HepG2 (cell line): ENCODE results near the gene C1orf159. TPM values are rescaled to one million over a fixed set of nuclear protein-coding genes. Genes with fewer than 3 reads are reported as not detected.

ENCODE experiments used
- AGO2 ChIP-seq: fragments of 200-400 bp; formaldehyde crosslinking; optimal IDR thresholded peaks from 2 replicates; pipeline ENCODE3; 2017; ENCODE audit warnings: mild to moderate bottlenecking, low read depth, low read length, moderate library complexity
- CHD2 ChIP-seq: IDR thresholded peaks from 2 replicates; pipeline ENCODE4 v1.6.1; 2011; ENCODE audit warnings: low read depth, low read length, improper control_type of control experiment
- GTF3A ChIP-seq: sonication (generic); formaldehyde crosslinking; conservative IDR thresholded peaks from 2 replicates; pipeline ENCODE4 v1.4.0; 2020; ENCODE audit warnings: mild to moderate bottlenecking, missing genetic modification reagents
- HDAC2 ChIP-seq: sonication (generic); formaldehyde crosslinking; IDR thresholded peaks from 2 replicates; pipeline ENCODE4 v1.4.0; 2020; ENCODE audit warnings: missing genetic modification reagents
- HOXA3 ChIP-seq: sonication (generic); formaldehyde crosslinking; IDR thresholded peaks from 2 replicates; pipeline ENCODE4 v1.5.0; 2020; ENCODE audit warnings: missing genetic modification reagents
- IKZF1 ChIP-seq: fragments of 450-650 bp; IDR thresholded peaks from 2 replicates; pipeline ENCODE4 v1.7.1; 2016
- MXI1 ChIP-seq: IDR thresholded peaks from 3 replicates; pipeline ENCODE4 v1.6.1; 2012; ENCODE audit warnings: low read depth, low read length, inconsistent platforms, borderline replicate concordance
- PHF8 ChIP-seq: sonication (generic); formaldehyde crosslinking; IDR thresholded peaks from 2 replicates; pipeline ENCODE4 v1.5.0; 2020; ENCODE audit warnings: missing genetic modification reagents
- PTBP1 ChIP-seq: fragments of 200-400 bp; formaldehyde crosslinking; IDR thresholded peaks from 2 replicates; pipeline ENCODE4 v1.6.1; 2018; ENCODE audit warnings: low read length, low read depth; ENCODE audit not compliant: poor library complexity, severe bottlenecking
- ZMYM4 ChIP-seq: sonication (generic); formaldehyde crosslinking; IDR thresholded peaks from 2 replicates; pipeline ENCODE4 v1.8.1; 2023; ENCODE audit warnings: mild to moderate bottlenecking, missing genetic modification reagents
- ZNF607 ChIP-seq: sonication (generic); formaldehyde crosslinking; IDR thresholded peaks from 2 replicates; pipeline ENCODE4 v1.5.1; 2020; ENCODE audit warnings: missing genetic modification reagents, mild to moderate bottlenecking, borderline replicate concordance
- ZNF674 ChIP-seq: sonication (generic); formaldehyde crosslinking; IDR thresholded peaks from 2 replicates; pipeline ENCODE4 v1.5.0; 2020; ENCODE audit warnings: low read depth, mild to moderate bottlenecking, missing genetic modification reagents
- ZNF773 ChIP-seq: sonication (generic); formaldehyde crosslinking; IDR thresholded peaks from 2 replicates; pipeline ENCODE4 v1.4.0; 2020; ENCODE audit warnings: missing genetic modification reagents, borderline replicate concordance
- polyA plus RNA-seq, 8 experiments: library from polyadenylated mRNA; depleted of rRNA in 3 of 8; stranded (reverse) in 7 of 8; unstranded in 1 of 8; fragments of >200 nt; fragmentation: Illumina TruSeq in 4 of 8; extraction: Trizol in 4 of 8; gene quantifications; 2 replicates each; pipeline versions ENCODE4 v1.2.1 to v1.2.3, GENCODE V29; 2011 to 2016; ENCODE audit warnings: low read depth in 4 of 8, missing spikeins in 1 of 8, mixed read lengths in 1 of 8; ENCODE audit not compliant: insufficient read depth in 1 of 8
- total RNA-seq, 5 experiments: library from RNA; depleted of rRNA; stranded (reverse); fragments of >200 nt; fragmentation: Illumina TruSeq; extraction: Trizol; gene quantifications; 2 replicates each; pipeline ENCODE4 v1.2.3, GENCODE V29; 2016; ENCODE audit warnings: low read depth in 1 of 5
- TF ChIP-seq, protein P1 (sequence below): sonication (generic); formaldehyde crosslinking; IDR thresholded peaks from 2 replicates; pipeline ENCODE4 v1.4.0; 2020; ENCODE audit warnings: mild to moderate bottlenecking, missing genetic modification reagents
- TF ChIP-seq, protein P2 (sequence below): sonication (generic); formaldehyde crosslinking; IDR thresholded peaks from 2 replicates; pipeline ENCODE4 v1.9.0; 2021; ENCODE audit warnings: missing genetic modification reagents, borderline replicate concordance
- TF ChIP-seq, protein P3 (sequence below): sonication (generic); formaldehyde crosslinking; IDR thresholded peaks from 2 replicates; pipeline ENCODE4 v1.5.1; 2020; ENCODE audit warnings: mild to moderate bottlenecking, missing genetic modification reagents, moderate library complexity
- TF ChIP-seq, protein P4 (sequence below): sonication (generic); formaldehyde crosslinking; IDR thresholded peaks from 2 replicates; pipeline ENCODE4 v1.5.0; 2020; ENCODE audit warnings: mild to moderate bottlenecking, missing genetic modification reagents, borderline replicate concordance
- TF ChIP-seq, protein P5 (sequence below): sonication (generic); formaldehyde crosslinking; IDR thresholded peaks from 2 replicates; pipeline ENCODE4 v1.5.0; 2020; ENCODE audit warnings: missing genetic modification reagents, mild to moderate bottlenecking, borderline replicate concordance

C1orf159 gene
- total and polyA plus RNA-seq, 2 of the 13 experiments (the other 11 are each of a cell fraction or from before 2014, with no cell fraction given) = 3.8 to 6.7 TPM

DNA sequence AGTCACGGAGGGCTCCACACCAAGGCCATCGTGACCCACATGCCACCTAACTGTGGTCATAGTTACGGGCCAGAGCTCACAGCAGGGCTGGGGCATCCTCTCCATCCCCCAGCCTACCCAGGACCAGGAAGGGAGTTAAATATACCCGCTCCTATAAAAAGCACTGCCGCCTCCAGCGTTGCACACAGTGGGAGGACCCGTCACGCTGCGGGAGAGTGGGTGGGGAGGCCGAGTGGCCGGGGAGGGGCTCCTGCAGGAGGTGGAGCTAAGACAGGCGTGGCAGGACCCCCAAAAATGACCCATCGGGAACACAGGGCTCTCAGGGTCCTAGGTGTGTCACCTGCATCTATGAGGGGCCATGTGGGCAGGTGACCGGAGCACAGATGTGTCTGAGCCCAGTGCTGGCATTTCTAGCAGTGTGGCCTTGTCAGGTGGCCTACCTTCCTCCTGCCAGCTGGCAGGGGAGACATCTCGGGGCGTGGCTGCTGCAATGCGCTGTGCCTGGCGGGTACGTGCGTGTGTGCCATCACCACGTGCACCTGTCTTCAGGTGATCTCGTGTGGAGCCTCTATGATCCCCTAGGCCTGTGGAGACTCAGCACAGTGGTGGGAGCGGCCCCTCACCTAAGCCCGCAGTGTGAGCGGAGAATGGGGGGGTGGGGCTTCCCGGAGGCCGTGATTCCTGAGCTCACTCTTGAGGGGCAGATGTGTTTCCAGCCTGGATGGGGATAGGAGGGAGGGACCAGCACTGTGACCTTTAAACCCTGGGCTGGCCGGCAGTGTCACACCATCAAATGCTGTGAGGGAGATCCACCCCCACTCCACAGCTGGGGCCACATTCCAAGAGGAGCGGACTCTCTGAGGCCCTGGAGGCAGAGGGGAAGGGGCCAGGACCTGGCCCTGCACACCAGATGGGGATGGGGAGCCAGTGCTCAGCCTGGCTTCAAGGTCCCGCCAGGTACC is 78.2 kb downstream of the C1orf159 start (continued):
- TF ChIP-seq, protein P1, sequence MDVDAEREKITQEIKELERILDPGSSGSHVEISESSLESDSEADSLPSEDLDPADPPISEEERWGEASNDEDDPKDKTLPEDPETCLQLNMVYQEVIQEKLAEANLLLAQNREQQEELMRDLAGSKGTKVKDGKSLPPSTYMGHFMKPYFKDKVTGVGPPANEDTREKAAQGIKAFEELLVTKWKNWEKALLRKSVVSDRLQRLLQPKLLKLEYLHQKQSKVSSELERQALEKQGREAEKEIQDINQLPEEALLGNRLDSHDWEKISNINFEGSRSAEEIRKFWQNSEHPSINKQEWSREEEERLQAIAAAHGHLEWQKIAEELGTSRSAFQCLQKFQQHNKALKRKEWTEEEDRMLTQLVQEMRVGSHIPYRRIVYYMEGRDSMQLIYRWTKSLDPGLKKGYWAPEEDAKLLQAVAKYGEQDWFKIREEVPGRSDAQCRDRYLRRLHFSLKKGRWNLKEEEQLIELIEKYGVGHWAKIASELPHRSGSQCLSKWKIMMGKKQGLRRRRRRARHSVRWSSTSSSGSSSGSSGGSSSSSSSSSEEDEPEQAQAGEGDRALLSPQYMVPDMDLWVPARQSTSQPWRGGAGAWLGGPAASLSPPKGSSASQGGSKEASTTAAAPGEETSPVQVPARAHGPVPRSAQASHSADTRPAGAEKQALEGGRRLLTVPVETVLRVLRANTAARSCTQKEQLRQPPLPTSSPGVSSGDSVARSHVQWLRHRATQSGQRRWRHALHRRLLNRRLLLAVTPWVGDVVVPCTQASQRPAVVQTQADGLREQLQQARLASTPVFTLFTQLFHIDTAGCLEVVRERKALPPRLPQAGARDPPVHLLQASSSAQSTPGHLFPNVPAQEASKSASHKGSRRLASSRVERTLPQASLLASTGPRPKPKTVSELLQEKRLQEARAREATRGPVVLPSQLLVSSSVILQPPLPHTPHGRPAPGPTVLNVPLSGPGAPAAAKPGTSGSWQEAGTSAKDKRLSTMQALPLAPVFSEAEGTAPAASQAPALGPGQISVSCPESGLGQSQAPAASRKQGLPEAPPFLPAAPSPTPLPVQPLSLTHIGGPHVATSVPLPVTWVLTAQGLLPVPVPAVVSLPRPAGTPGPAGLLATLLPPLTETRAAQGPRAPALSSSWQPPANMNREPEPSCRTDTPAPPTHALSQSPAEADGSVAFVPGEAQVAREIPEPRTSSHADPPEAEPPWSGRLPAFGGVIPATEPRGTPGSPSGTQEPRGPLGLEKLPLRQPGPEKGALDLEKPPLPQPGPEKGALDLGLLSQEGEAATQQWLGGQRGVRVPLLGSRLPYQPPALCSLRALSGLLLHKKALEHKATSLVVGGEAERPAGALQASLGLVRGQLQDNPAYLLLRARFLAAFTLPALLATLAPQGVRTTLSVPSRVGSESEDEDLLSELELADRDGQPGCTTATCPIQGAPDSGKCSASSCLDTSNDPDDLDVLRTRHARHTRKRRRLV = no peak
- TF ChIP-seq ZNF607 (no peak), CHD2 (no peak), ZNF674 (CRISPR knock-in tag) (no peak), IKZF1 (no peak), ZMYM4 (peak; percentile 60; the same call in 1 of the 2 replicates), AGO2 (no peak), ZNF773 (CRISPR knock-in tag) (no peak), PTBP1 (no peak), GTF3A (CRISPR knock-in tag) (no peak), HOXA3 (peak; percentile 69), MXI1 (no peak), HDAC2 (CRISPR knock-in tag) (peak; percentile 62; the same call in 1 of the 2 replicates), PHF8 (CRISPR knock-in tag) (no peak)
- TF ChIP-seq, protein P2, sequence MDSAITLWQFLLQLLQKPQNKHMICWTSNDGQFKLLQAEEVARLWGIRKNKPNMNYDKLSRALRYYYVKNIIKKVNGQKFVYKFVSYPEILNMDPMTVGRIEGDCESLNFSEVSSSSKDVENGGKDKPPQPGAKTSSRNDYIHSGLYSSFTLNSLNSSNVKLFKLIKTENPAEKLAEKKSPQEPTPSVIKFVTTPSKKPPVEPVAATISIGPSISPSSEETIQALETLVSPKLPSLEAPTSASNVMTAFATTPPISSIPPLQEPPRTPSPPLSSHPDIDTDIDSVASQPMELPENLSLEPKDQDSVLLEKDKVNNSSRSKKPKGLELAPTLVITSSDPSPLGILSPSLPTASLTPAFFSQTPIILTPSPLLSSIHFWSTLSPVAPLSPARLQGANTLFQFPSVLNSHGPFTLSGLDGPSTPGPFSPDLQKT (CRISPR knock-in tag) = no peak
- TF ChIP-seq, protein P3, sequence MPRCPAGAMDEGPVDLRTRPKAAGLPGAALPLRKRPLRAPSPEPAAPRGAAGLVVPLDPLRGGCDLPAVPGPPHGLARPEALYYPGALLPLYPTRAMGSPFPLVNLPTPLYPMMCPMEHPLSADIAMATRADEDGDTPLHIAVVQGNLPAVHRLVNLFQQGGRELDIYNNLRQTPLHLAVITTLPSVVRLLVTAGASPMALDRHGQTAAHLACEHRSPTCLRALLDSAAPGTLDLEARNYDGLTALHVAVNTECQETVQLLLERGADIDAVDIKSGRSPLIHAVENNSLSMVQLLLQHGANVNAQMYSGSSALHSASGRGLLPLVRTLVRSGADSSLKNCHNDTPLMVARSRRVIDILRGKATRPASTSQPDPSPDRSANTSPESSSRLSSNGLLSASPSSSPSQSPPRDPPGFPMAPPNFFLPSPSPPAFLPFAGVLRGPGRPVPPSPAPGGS = no peak
- TF ChIP-seq, protein P4, sequence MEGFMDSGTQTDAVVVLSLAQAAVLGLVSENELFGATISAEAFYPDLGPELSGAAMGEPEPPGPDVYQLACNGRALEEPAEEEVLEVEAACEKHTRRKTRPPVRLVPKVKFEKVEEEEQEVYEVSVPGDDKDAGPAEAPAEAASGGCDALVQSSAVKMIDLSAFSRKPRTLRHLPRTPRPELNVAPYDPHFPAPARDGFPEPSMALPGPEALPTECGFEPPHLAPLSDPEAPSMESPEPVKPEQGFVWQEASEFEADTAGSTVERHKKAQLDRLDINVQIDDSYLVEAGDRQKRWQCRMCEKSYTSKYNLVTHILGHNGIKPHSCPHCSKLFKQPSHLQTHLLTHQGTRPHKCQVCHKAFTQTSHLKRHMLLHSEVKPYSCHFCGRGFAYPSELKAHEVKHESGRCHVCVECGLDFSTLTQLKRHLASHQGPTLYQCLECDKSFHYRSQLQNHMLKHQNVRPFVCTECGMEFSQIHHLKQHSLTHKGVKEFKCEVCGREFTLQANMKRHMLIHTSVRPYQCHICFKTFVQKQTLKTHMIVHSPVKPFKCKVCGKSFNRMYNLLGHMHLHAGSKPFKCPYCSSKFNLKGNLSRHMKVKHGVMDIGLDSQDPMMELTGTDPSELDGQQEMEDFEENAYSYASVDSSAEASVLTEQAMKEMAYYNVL (CRISPR knock-in tag) = no peak
- TF ChIP-seq, protein P5, sequence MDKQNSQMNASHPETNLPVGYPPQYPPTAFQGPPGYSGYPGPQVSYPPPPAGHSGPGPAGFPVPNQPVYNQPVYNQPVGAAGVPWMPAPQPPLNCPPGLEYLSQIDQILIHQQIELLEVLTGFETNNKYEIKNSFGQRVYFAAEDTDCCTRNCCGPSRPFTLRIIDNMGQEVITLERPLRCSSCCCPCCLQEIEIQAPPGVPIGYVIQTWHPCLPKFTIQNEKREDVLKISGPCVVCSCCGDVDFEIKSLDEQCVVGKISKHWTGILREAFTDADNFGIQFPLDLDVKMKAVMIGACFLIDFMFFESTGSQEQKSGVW (CRISPR knock-in tag) = no peak
